ENCODE results near the gene GIPC2. TPM values are rescaled to one million over a fixed set of nuclear protein-coding genes. Genes with fewer than 3 reads are reported as not detected.

GIPC2 gene
- total and polyA plus RNA-seq, 10 of the 15 experiments (the other 5 are each of a cell fraction or from before 2014, with no cell fraction given): 0.03 to 0.23 (median 0.06) TPM; not detected in 2

DNA sequence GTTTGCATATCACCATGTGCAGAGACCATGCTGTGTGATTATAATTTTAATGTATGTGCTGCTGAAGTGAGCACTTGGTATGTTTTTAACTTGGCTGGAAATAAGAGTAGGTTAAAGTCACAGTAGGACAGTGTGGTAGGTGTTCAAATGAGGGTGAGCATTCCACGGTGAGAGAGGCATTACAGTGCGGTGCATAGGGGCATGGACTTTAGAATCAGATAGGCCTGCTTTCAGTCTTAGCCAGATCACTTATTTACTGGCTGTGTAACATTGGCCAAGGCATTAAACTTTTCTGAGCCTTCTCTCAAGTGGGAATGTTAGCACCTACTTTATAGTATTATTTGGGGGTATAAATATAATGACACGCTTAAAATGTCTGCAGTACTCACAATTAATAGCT, 43.2 kb downstream of the GIPC2 start:
- FAIRE-seq: no peak
- ChIA-PET RAD21 (ENCODE audit: unreplicated experiment) (no interaction called here), POLR2A (no interaction called here)

More for the DNA sequence above, 43.2 kb downstream of the GIPC2 start:
- no peak for ATAC-seq
- Histone ChIP-seq H3K4me3 (no peak overlapping the region), H4K20me1 (ENCODE audit: control insufficient read depth, insufficient read depth) (no peaks in the 10 kb centered on the region), H2AFZ (ENCODE audit: control insufficient read depth, low read depth, low read length) (no peak overlapping the region), H3K4me2 (ENCODE audit: control insufficient read depth, insufficient read depth) (no peak overlapping the region), H3K9me3 (replicated peaks; ENCODE audit: control insufficient read depth, insufficient read depth, low read length) (peaks cover 2% of the 10 kb centered on the region), H3K79me2 (ENCODE audit: control insufficient read depth, insufficient read depth, low read length) (no peaks in the 10 kb centered on the region), H3K4me1 (ENCODE audit: control insufficient read depth, insufficient read depth, low read length) (peaks cover 2% of the 10 kb centered on the region; the same call in 1 of the 2 replicates), H3K9ac (ENCODE audit: control insufficient read depth, insufficient read depth, low read length) (no peak overlapping the region), H3K27ac (ENCODE audit: control insufficient read depth, insufficient read depth) (no peak overlapping the region), H3K36me3 (ENCODE audit: control insufficient read depth in 2 of 2, insufficient read depth in 2 of 2, low read length in 1 of 2) (no peaks in the 10 kb centered on the region), H3K27me3 (replicated peaks in 1 of 2; ENCODE audit: control insufficient read depth in 2 of 2, insufficient read depth in 2 of 2, low read length in 1 of 2) (no peaks in the 10 kb centered on the region; a peak in 1 of 4 replicates)
- ChIA-PET SMC1A (ENCODE audit: uncharacterized antibody, unreplicated experiment) (no interaction called here), CTCF (interaction anchor here (0.5 to 1.4 kb wide), 3 partner anchors 56 to 113 kb away, joined by 3 to 4 read pairs (median 3); partner anchors contain the start of gene DNAJB4)
- no TSS peak for BruUV-seq (replicated peaks)
- in situ Hi-C loops (cut with MboI): no loop called here
- intact Hi-C loops (cut with micrococcal nuclease; ENCODE audit: unreplicated experiment): loop anchor here (5.0 kb wide), 1 partner anchor 77 kb away; no protein-coding TSS in a partner anchor
- no peak for DNase-seq (ENCODE audit: low read depth, low spot score)
- TF ChIP-seq SMARCA5 (IDR thresholded peaks at IDR 0.05): no peak
- TF ChIP-seq ESRRA (IDR thresholded peaks at IDR 0.05; ENCODE audit: low read length): no peak
- no peak for TF ChIP-seq NFYB (IDR thresholded peaks at IDR 0.05; ENCODE audit: insufficient read depth, low read depth, low read length)
- no peak for TF ChIP-seq NR2C1 (IDR thresholded peaks at IDR 0.05)
- no peak for TF ChIP-seq MEF2B (IDR thresholded peaks at IDR 0.05; ENCODE audit: partially characterized antibody, poor library complexity, severe bottlenecking)
- TF ChIP-seq CHD1 (IDR thresholded peaks at IDR 0.05; ENCODE audit: low read depth, low read length): no peak
- no peak for TF ChIP-seq ASH2L (IDR thresholded peaks at IDR 0.05; ENCODE audit: borderline replicate concordance, low read depth)
- TF ChIP-seq ELK1 (IDR thresholded peaks at IDR 0.05; ENCODE audit: low read depth, low read length): no peak
- no peak for TF ChIP-seq HDAC2 (IDR thresholded peaks at IDR 0.05)
- no peak for TF ChIP-seq KAT2A (conservative IDR thresholded peaks at IDR 0.05; ENCODE audit: control insufficient read depth, low read depth, low read length)
- TF ChIP-seq CEBPB (IDR thresholded peaks at IDR 0.05; ENCODE audit: borderline replicate concordance in 1 of 2, low read depth in 2 of 2, low read length in 2 of 2): no peak
- TF ChIP-seq, protein P1, sequence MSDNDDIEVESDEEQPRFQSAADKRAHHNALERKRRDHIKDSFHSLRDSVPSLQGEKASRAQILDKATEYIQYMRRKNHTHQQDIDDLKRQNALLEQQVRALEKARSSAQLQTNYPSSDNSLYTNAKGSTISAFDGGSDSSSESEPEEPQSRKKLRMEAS (IDR thresholded peaks at IDR 0.05; ENCODE audit: low read depth, low read length): no peak
- no peak for TF ChIP-seq TBL1XR1 (IDR thresholded peaks at IDR 0.05; ENCODE audit: low read depth, low read length)
- no peak for TF ChIP-seq FOXK2 (IDR thresholded peaks at IDR 0.05)
- TF ChIP-seq ZSCAN29 (IDR thresholded peaks at IDR 0.05): no peak
- no peak for TF ChIP-seq ETV6 (conservative IDR thresholded peaks at IDR 0.05 in 1 of 2, IDR thresholded peaks at IDR 0.05 in 1 of 2; ENCODE audit: borderline replicate concordance in 1 of 2, low read depth in 1 of 2)
- no peak for TF ChIP-seq RBBP5 (conservative IDR thresholded peaks at IDR 0.05)
- TF ChIP-seq PAX5 (IDR thresholded peaks at IDR 0.05; ENCODE audit: borderline replicate concordance, low read depth, low read length): no peak
- no peak for TF ChIP-seq STAT1 (conservative IDR thresholded peaks at IDR 0.05)
- 92% methylated on average over 3 of the region's 3 CpGs for WGBS (ENCODE audit: insufficient coverage, insufficient replicate concordance, low lambda C conversion rate, missing lambda C conversion rate)

All from GM12878 (cell line).